HL-60 (cell line): ENCODE data around the gene DOK1.

ENCODE experiments used
- POLR2AphosphoS5 ChIP-seq: IDR thresholded peaks from 2 replicates; pipeline ENCODE4 v1.6.1; 2012; ENCODE audit warnings: low read depth
- SPI1 ChIP-seq: IDR thresholded peaks from 2 replicates; pipeline ENCODE4 v1.6.1; 2012; ENCODE audit warnings: low read depth, mild to moderate bottlenecking, borderline replicate concordance
- TF ChIP-seq, protein P1 (sequence below): IDR thresholded peaks from one replicate; pipeline ENCODE4 v1.5.1; 2011; ENCODE audit warnings: low read length, control low read depth, inconsistent platforms; ENCODE audit not compliant: insufficient read depth
- TF ChIP-seq, protein P2 (sequence below): IDR thresholded peaks from 2 replicates; pipeline ENCODE4 v1.6.1; 2012; ENCODE audit warnings: low read depth; ENCODE audit not compliant: insufficient replicate concordance

DNA sequence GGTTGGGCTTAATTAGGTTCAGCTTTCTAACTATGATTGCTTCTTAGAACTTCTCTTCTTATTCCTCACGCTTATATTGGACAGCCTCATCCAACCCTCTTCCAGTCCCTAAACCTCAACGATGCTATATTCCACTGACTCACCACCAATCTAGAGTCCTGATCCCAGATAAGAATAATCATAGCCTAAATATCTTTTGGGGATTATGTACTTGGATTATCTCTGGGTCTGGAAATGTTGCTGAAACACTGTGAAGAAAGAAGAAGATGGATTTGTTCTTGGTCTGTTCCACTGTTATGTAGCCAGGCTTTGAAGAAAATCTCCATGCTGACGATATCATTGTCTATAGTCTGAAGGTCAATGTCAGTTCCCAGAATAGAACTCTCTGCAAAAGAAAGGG lies 26.9 kb downstream of the DOK1 start:
- TF ChIP-seq, protein P1, sequence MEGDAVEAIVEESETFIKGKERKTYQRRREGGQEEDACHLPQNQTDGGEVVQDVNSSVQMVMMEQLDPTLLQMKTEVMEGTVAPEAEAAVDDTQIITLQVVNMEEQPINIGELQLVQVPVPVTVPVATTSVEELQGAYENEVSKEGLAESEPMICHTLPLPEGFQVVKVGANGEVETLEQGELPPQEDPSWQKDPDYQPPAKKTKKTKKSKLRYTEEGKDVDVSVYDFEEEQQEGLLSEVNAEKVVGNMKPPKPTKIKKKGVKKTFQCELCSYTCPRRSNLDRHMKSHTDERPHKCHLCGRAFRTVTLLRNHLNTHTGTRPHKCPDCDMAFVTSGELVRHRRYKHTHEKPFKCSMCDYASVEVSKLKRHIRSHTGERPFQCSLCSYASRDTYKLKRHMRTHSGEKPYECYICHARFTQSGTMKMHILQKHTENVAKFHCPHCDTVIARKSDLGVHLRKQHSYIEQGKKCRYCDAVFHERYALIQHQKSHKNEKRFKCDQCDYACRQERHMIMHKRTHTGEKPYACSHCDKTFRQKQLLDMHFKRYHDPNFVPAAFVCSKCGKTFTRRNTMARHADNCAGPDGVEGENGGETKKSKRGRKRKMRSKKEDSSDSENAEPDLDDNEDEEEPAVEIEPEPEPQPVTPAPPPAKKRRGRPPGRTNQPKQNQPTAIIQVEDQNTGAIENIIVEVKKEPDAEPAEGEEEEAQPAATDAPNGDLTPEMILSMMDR = no peak
- TF ChIP-seq, protein P2, sequence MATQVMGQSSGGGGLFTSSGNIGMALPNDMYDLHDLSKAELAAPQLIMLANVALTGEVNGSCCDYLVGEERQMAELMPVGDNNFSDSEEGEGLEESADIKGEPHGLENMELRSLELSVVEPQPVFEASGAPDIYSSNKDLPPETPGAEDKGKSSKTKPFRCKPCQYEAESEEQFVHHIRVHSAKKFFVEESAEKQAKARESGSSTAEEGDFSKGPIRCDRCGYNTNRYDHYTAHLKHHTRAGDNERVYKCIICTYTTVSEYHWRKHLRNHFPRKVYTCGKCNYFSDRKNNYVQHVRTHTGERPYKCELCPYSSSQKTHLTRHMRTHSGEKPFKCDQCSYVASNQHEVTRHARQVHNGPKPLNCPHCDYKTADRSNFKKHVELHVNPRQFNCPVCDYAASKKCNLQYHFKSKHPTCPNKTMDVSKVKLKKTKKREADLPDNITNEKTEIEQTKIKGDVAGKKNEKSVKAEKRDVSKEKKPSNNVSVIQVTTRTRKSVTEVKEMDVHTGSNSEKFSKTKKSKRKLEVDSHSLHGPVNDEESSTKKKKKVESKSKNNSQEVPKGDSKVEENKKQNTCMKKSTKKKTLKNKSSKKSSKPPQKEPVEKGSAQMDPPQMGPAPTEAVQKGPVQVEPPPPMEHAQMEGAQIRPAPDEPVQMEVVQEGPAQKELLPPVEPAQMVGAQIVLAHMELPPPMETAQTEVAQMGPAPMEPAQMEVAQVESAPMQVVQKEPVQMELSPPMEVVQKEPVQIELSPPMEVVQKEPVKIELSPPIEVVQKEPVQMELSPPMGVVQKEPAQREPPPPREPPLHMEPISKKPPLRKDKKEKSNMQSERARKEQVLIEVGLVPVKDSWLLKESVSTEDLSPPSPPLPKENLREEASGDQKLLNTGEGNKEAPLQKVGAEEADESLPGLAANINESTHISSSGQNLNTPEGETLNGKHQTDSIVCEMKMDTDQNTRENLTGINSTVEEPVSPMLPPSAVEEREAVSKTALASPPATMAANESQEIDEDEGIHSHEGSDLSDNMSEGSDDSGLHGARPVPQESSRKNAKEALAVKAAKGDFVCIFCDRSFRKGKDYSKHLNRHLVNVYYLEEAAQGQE = no peak
- TF ChIP-seq SPI1 (no peak), POLR2AphosphoS5 (no peak)
